GF-D8 (cell line): Measurements from ENCODE around the gene TPRA1.
"Not testable (repeated sequence)": the region's sequence is repeated elsewhere in the genome, so short reads cannot be mapped to it uniquely, and the experiment has no call there.

Experiments
- DNase-seq: peaks from one replicate; lab custom pipeline; 2025; lab: John Stamatoyannopoulos, UW

The TPRA1 gene

DNA sequence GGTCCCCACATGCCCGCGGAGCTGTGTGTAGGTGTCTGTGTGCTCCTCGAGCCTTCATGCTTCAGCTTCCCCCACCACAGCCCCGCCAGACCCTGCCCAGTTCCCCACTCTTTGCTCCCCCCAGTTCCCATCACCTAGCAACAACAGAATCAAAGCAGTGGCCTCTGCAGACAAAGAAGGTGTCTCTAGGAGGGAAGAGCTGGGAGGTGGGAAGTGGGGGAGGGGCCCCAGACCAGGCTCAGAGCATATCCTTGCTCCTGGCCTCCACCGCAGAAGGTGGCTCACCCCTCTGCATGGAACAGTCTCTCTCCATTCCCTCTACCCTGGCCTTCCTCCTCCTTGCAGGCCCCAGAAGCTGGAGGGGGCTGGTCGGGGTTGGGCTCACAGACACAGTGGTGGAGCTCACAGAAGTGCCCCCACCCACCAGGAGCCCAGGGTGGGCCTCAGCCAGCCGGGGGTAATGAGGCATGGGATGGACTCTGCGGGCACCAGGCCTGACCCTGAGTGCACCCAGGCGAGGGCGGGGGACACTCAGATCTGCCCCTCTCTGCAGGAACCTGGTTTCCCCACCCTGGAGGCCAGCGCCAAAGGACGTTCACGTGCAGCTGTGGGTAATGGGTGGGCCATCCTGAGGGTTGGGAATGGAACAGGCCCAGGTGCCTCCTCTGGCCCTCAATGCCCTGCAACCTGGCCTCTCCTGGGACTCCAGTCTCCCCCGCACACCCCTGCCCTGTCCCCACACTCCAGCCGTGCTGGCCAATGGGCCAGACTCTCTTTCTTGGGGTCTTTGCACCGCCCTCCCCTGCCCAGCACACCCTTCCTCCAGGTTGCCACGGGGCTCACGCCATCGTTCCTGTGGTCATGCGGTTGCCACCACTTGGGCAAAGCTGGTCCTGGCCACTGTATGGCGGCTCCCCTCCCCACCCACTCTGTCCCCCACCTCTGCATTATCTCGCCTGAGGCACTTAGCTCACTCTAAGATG is 53.4 kb downstream of the TPRA1 start:
- DNase-seq, result no peak

DNA sequence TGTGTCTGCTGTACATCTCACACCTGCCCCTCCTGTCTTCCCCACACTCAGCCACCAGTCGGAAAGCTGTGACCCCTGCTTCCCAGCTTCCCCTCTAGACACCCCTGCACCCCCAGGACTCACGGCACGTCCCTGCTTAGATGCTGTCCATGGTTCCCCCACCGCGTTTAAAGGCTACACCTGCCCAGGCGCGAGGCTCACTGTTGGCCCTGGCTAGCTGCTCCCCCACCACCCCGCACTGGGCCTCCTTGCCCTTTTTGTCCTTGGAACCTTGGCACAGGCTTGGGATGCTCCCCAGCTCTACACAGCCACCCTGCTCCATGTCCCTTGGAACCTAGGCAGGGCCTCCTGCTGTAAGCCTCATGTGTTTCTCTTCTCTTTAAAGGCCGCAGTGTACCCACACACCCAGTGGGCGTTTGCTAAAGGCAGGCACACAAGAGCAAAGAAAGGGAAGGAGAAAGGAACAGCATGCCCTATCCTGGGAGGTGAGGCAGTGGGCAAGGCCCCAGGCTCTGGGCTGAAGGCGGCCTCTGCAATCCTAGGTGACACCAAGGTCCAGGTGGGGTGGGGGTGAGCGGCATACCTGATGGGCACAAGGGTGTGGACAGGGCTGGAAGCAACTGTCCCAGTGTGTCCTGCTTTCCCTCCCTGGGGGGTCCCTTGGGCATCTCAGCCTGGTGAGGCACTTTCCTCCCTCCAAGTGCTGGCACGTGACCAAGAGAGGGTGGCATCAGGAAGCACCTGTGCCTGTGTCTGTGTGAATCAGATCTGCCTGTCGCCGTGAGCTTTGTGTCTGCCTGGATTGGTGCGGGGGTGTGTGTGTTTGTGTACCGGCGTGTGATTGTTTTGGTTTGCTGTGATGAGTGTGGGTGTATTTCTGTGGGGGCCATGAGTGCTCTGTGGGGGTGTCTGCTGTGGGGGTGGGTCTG is 54.4 kb downstream of the TPRA1 start:
- no peak for DNase-seq

- no peak for DNase-seq
These were observed 55.3 kb downstream of the TPRA1 start for GRCh38 chr3:127535106-127535785.

DNA sequence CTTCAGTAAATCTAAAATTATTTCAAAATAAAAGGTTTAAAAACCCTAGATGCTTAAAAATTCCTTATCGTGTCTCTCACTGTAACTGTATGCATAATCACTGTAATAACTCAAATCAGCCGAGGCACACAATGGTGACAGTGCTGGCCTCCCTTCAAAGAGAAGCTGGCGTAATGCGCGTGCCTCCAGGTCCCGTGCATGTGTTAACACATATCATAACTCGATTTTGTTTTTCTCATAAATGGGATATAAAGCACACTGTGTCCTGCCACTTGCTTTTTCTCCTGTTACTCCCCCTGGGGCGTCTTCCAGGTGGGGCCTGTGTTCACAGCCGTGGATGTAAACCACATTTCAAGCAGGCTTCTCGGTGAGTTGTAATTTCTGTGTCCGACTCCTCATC is 56.0 kb downstream of the TPRA1 start:
- no peak for DNase-seq

- no peak for DNase-seq
These were observed 56.4 kb downstream of the TPRA1 start for GRCh38 chr3:127534161-127534451.

GRCh38 chr3:127532561-127533203 is 57.9 kb downstream of the TPRA1 start:
- no peak for DNase-seq

- no peak for DNase-seq
These were observed 58.7 kb downstream of the TPRA1 start for GRCh38 chr3:127531821-127532220.

- DNase-seq, result not testable (repeated sequence)
These were observed 59.7 kb downstream of the TPRA1 start for GRCh38 chr3:127530863-127531262.

GRCh38 chr3:127529346-127530188 is 61.0 kb downstream of the TPRA1 start:
- no peak for DNase-seq

DNA sequence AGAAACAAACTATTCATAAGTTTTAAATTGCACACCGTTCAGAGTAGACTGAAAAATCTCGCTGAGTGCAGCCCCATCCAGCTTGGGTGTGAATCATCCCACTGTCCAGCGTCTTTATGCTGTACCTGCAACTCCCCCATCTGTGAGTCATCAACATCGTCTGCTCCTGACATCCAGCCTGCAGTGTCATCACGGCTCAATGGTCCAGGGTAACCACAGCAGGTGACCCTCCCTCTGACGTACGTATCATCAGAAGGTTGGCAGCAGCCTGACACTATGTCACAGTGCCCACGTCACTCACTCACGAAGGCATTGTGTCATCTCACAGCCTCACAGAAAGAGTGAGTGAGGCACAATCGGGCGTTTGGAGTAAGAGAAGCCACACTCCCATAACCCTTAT is 65.2 kb downstream of the TPRA1 start:
- DNase-seq, result no peak

- no peak for DNase-seq
These were observed 66.1 kb downstream of the TPRA1 start for GRCh38 chr3:127524296-127524896.
